Neuronal stem cell (in vitro differentiated cells): ENCODE results near the gene PRR11.

Experiments used
- DNase-seq: peaks from one replicate; pipeline ENCODE4 v3.0.0-alpha.2; 2013; ENCODE audit warnings: low spot score
- H2AFZ ChIP-seq: one replicate; pipeline ENCODE4 v1.6.1; 2013; ENCODE audit warnings: mild to moderate bottlenecking, low read length, inconsistent platforms
- H2AK5ac ChIP-seq: 2 replicates; pipeline ENCODE4 v1.6.1; 2013; ENCODE audit warnings: low read depth, mild to moderate bottlenecking, inconsistent platforms, low read length, moderate library complexity, mixed read lengths
- H2BK120ac ChIP-seq: 2 replicates; pipeline ENCODE4 v1.6.1; 2013; ENCODE audit warnings: low read depth, mild to moderate bottlenecking, inconsistent platforms, low read length, moderate library complexity, mixed read lengths
- H2BK12ac ChIP-seq: one replicate; pipeline ENCODE4 v1.6.1; 2013; ENCODE audit warnings: low read length, inconsistent platforms
- H2BK15ac ChIP-seq: 2 replicates; pipeline ENCODE4 v1.6.1; 2013; ENCODE audit warnings: mild to moderate bottlenecking, low read length, inconsistent platforms, mixed read lengths
- H2BK5ac ChIP-seq: one replicate; pipeline ENCODE4 v1.6.1; 2013; ENCODE audit warnings: inconsistent platforms, mild to moderate bottlenecking, low read length, moderate library complexity
- H3K14ac ChIP-seq: one replicate; pipeline ENCODE4 v1.6.1; 2013; ENCODE audit warnings: low read length, inconsistent platforms
- H3K18ac ChIP-seq: 2 replicates; pipeline ENCODE4 v1.6.1; 2013; ENCODE audit warnings: low read length, inconsistent platforms
- H3K23ac ChIP-seq: 2 replicates; pipeline ENCODE4 v1.6.1; 2013; ENCODE audit warnings: low read depth, mild to moderate bottlenecking, mixed read lengths, low read length, inconsistent platforms; ENCODE audit not compliant: poor library complexity
- H3K27ac ChIP-seq: replicated peaks from 3 replicates; pipeline ENCODE4 v1.5.1; 2013; ENCODE audit warnings: low read length, inconsistent platforms
- H3K27me3 ChIP-seq, 3 experiments: 2 replicates each; pipeline ENCODE4 v1.6.1; 2013; ENCODE audit warnings: low read length in 3 of 3, mild to moderate bottlenecking in 2 of 3, inconsistent platforms in 1 of 3, low read depth in 1 of 3, mixed read lengths in 1 of 3, moderate library complexity in 1 of 3; ENCODE audit not compliant: control insufficient read depth in 3 of 3, insufficient read depth in 3 of 3
- H3K36me3 ChIP-seq, 2 donors: replicated peaks in 1 of 2; 2 replicates each; pipeline ENCODE4 v1.6.1; 2013; ENCODE audit warnings: low read length in 2 of 2; ENCODE audit not compliant: control insufficient read depth in 2 of 2, insufficient read depth in 2 of 2
- H3K4ac ChIP-seq: 2 replicates; pipeline ENCODE4 v1.6.1; 2013; ENCODE audit warnings: inconsistent platforms, mild to moderate bottlenecking, low read length, moderate library complexity
- H3K4me1 ChIP-seq, 2 donors: 1 replicate in 1 of 2; 2 replicates in 1 of 2; pipeline ENCODE4 v1.6.1; 2013; ENCODE audit warnings: low read length in 2 of 2, low read depth in 1 of 2; ENCODE audit not compliant: control insufficient read depth in 2 of 2, insufficient read depth in 1 of 2
- H3K4me2 ChIP-seq: one replicate; pipeline ENCODE4 v1.6.1; 2013; ENCODE audit warnings: mild to moderate bottlenecking, low read length, inconsistent platforms; ENCODE audit not compliant: insufficient read depth, poor library complexity, severe bottlenecking
- H3K4me3 ChIP-seq, 2 donors: 2 replicates each; pipeline ENCODE4 v1.5.1; 2013; ENCODE audit warnings: low read length in 2 of 2, mild to moderate bottlenecking in 2 of 2, inconsistent platforms in 1 of 2, moderate library complexity in 1 of 2
- H3K79me1 ChIP-seq: one replicate; pipeline ENCODE4 v1.6.1; 2013; ENCODE audit warnings: low read depth, mild to moderate bottlenecking, inconsistent platforms, low read length, moderate library complexity
- H3K9ac ChIP-seq: one replicate; pipeline ENCODE4 v1.6.1; 2013; ENCODE audit warnings: mild to moderate bottlenecking, low read depth, low read length, inconsistent platforms; ENCODE audit not compliant: poor library complexity
- H3K9me3 ChIP-seq, 2 donors: replicated peaks in 1 of 2; 2 replicates each; pipeline versions ENCODE3 to v1.6.1; 2013; ENCODE audit warnings: low read length in 2 of 2, mild to moderate bottlenecking in 2 of 2, inconsistent platforms in 1 of 2, low read depth in 1 of 2, mixed read lengths in 1 of 2, moderate library complexity in 1 of 2; ENCODE audit not compliant: control insufficient read depth in 2 of 2, insufficient read depth in 1 of 2
- H4K8ac ChIP-seq: one replicate; pipeline ENCODE4 v1.6.1; 2013; ENCODE audit warnings: low read depth, mild to moderate bottlenecking, inconsistent platforms, low read length, moderate library complexity
- H4K91ac ChIP-seq: one replicate; pipeline ENCODE4 v1.6.1; 2013; ENCODE audit warnings: low read length, low read depth, mild to moderate bottlenecking, inconsistent platforms; ENCODE audit not compliant: poor library complexity
- WGBS, 2 donors: extraction: QIAGEN DNeasy Blood & Tissue Kit; methylation state at CpG; one replicate each; pipeline ENCODE4 v1.1.7; 2013; ENCODE audit warnings: missing lambda C conversion rate in 2 of 2, mixed read lengths in 1 of 2; ENCODE audit not compliant: insufficient read length in 2 of 2, insufficient replicate concordance in 1 of 2; ENCODE audit errors: extremely low coverage in 2 of 2; 5-methylcytosine and 5-hydroxymethylcytosine counted together

The PRR11 gene

GRCh38 chr17:59154721-59155438, 666 bp upstream of the PRR11 start, which contains the start of gene SKA2:
Gene SKA2 (minus strand): TSS chr17:59155186. CDS start chr17:59155163, 23 bp downstream.
- Histone ChIP-seq H2AFZ (peak within 1 kb of the TSS; percentile 70), H2BK120ac (peak within 1 kb of the TSS; percentile 67), H4K8ac (no peak within 1 kb of the TSS), H3K9ac (peak within 1 kb of the TSS; percentile 90), H2BK15ac (peak within 1 kb of the TSS; percentile 28), H3K23ac (peak within 1 kb of the TSS; percentile 26), H2BK5ac (peak within 1 kb of the TSS; percentile 90), H4K91ac (peak within 1 kb of the TSS; percentile 89), H3K4ac (peak within 1 kb of the TSS; percentile 26), H3K27me3 (no peaks in the 10 kb centered on the region), H3K27ac (peak within 1 kb of the TSS; percentile 97), H3K4me2 (peak within 1 kb of the TSS; percentile 61), H3K4me1 (peaks cover 0 to 12% of the 10 kb centered on the region in 2 donors), H3K79me1 (no peaks in the 10 kb centered on the region), H3K14ac (no peak within 1 kb of the TSS), H2BK12ac (no peak within 1 kb of the TSS), H2AK5ac (peak within 1 kb of the TSS; percentile 72), H3K4me3 (peak within 1 kb of the TSS; percentile 91 to 93), H3K36me3 (peaks cover 0 to 51% of the 10 kb centered on the region in 2 donors), H3K9me3 (peaks cover 0 to 3% of the 10 kb centered on the region in 2 donors), H3K18ac (peak within 1 kb of the TSS; percentile 96)
- no CpG with 5 or more reads among the region's 39 CpGs for WGBS, 2 donors
- peak; percentile 100 for DNase-seq

- Histone ChIP-seq H2AK5ac (no peak overlapping the region), H4K91ac (no peak overlapping the region), H2BK120ac (no peak overlapping the region), H3K4ac (no peak overlapping the region), H2AFZ (no peak overlapping the region), H3K27me3 (no peaks in the 10 kb centered on the region), H3K4me3 (no peak overlapping the region), H3K79me1 (peaks cover 5% of the 10 kb centered on the region), H2BK15ac (no peak overlapping the region), H3K9ac (no peak overlapping the region), H2BK5ac (no peak overlapping the region), H3K36me3 (peaks cover 0 to 64% of the 10 kb centered on the region in 2 donors), H3K27ac (no peak overlapping the region), H3K14ac (no peak overlapping the region), H2BK12ac (no peak overlapping the region), H3K18ac (no peak overlapping the region), H3K4me2 (no peak overlapping the region), H3K9me3 (no peaks in the 10 kb centered on the region), H4K8ac (no peak overlapping the region), H3K4me1 (peaks cover 0 to 3% of the 10 kb centered on the region in 2 donors), H3K23ac (no peak overlapping the region)
- WGBS, 2 donors = no CpG with 5 or more reads among the region's 9 CpGs
- DNase-seq = no peak
Observed at GRCh38 chr17:59160157-59161025, 4.8 kb downstream of the PRR11 start.

DNA sequence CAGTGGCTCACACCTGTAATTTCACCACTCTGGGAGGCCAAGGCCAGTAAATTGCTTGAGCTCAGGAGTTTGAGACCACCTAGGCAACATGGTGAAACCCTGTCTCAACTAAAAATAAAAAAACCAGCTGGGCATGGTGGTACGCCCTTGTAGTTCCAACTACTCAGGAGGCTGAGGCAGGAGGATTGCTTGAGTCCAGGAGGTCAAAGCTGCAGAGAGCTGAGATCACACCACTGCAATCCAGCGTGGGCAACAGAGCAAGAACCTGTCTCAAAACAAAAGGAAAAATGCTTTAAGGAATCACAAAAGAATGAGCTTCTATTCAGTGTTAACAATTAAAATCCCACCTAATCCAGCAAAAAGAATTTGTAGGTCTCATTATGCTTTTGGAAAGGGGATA, 5.9 kb downstream of the PRR11 start:
- H3K4me2 ChIP-seq = no peak overlapping the region
- H3K4ac ChIP-seq = no peak overlapping the region
- H3K27me3 ChIP-seq = no peaks in the 10 kb centered on the region
- no CpG with 5 or more reads among the region's 2 CpGs for WGBS, 2 donors
- peaks cover 0 to 64% of the 10 kb centered on the region in 2 donors for H3K36me3 ChIP-seq
- H3K23ac ChIP-seq = no peak overlapping the region
- H3K4me3 ChIP-seq = no peak overlapping the region
- H2AFZ ChIP-seq = no peak overlapping the region
- no peak overlapping the region for H3K14ac ChIP-seq
- DNase-seq = no peak
- H3K9ac ChIP-seq = no peak overlapping the region
- no peak overlapping the region for H2BK12ac ChIP-seq
- no peak overlapping the region for H2BK120ac ChIP-seq
- no peak overlapping the region for H4K91ac ChIP-seq
- peaks cover 5% of the 10 kb centered on the region for H3K79me1 ChIP-seq
- peaks cover 2 to 3% of the 10 kb centered on the region in 2 donors for H3K4me1 ChIP-seq
- no peak overlapping the region for H2BK5ac ChIP-seq
- H3K18ac ChIP-seq = no peak overlapping the region
- H2AK5ac ChIP-seq = no peak overlapping the region
- H4K8ac ChIP-seq = no peak overlapping the region
- H3K9me3 ChIP-seq = no peaks in the 10 kb centered on the region
- H3K27ac ChIP-seq = peak overlapping the region; percentile 54
- H2BK15ac ChIP-seq = no peak overlapping the region

DNA sequence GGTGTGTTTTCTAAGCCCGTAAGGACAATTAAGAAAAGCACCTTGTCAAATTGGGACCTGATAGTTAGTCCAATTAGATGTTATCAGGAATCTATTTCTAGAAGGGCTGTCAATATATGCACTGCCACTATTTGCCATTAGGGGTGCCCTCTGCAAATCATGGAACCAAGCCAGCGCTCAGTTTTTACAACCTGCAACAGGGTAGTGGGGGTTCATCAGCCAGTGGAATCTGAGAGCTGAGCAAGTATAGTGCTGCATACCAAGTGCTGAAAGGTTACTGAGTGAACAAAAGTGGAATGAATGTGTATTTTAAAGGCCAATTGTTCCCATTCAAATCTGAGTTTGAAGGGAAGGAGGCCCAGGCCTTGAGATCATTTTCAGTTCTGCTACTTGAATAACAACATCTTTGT, 10.4 kb downstream of the PRR11 start:
- H2BK5ac ChIP-seq = no peak overlapping the region
- no peak overlapping the region for H2BK15ac ChIP-seq
- H2AFZ ChIP-seq = peak overlapping the region; percentile 57
- H3K9ac ChIP-seq = no peak overlapping the region
- H2AK5ac ChIP-seq = no peak overlapping the region
- peaks cover 2 to 58% of the 10 kb centered on the region in 2 donors for H3K36me3 ChIP-seq
- H2BK120ac ChIP-seq = no peak overlapping the region
- peaks cover 6 to 14% of the 10 kb centered on the region in 2 donors for H3K4me1 ChIP-seq
- no CpG with 5 or more reads among the region's 2 CpGs for WGBS, 2 donors
- no peak overlapping the region for H3K14ac ChIP-seq
- H3K27me3 ChIP-seq = no peaks in the 10 kb centered on the region
- no peak overlapping the region for H3K18ac ChIP-seq
- no peak overlapping the region for H3K4ac ChIP-seq
- H3K4me2 ChIP-seq = peak overlapping the region; percentile 18
- peak overlapping the region; percentile 56 for H3K27ac ChIP-seq
- H3K23ac ChIP-seq = no peak overlapping the region
- peak; percentile 88 for DNase-seq
- no peak overlapping the region for H3K4me3 ChIP-seq
- H4K8ac ChIP-seq = no peak overlapping the region
- peaks cover 4% of the 10 kb centered on the region for H3K79me1 ChIP-seq
- no peak overlapping the region for H2BK12ac ChIP-seq
- no peaks in the 10 kb centered on the region for H3K9me3 ChIP-seq
- H4K91ac ChIP-seq = no peak overlapping the region
